Astrocyte (in vitro differentiated cells and primary cell): ENCODE data around the gene RAPSN.

ENCODE experiments used
- EZH2 ChIP-seq: IDR thresholded peaks from 2 replicates; pipeline ENCODE4 v1.6.1; 2012; ENCODE audit warnings: mild to moderate bottlenecking, low read length, inconsistent platforms; ENCODE audit not compliant: insufficient read depth
- TF ChIP-seq, protein P1 (sequence below): IDR thresholded peaks from 2 replicates; pipeline ENCODE4 v1.5.1; 2011; ENCODE audit warnings: low read depth, mild to moderate bottlenecking, inconsistent platforms, low read length, moderate library complexity; ENCODE audit not compliant: insufficient read depth

- TF ChIP-seq, protein P1, sequence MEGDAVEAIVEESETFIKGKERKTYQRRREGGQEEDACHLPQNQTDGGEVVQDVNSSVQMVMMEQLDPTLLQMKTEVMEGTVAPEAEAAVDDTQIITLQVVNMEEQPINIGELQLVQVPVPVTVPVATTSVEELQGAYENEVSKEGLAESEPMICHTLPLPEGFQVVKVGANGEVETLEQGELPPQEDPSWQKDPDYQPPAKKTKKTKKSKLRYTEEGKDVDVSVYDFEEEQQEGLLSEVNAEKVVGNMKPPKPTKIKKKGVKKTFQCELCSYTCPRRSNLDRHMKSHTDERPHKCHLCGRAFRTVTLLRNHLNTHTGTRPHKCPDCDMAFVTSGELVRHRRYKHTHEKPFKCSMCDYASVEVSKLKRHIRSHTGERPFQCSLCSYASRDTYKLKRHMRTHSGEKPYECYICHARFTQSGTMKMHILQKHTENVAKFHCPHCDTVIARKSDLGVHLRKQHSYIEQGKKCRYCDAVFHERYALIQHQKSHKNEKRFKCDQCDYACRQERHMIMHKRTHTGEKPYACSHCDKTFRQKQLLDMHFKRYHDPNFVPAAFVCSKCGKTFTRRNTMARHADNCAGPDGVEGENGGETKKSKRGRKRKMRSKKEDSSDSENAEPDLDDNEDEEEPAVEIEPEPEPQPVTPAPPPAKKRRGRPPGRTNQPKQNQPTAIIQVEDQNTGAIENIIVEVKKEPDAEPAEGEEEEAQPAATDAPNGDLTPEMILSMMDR, result no peak
- no peak for TF ChIP-seq EZH2
Observed at GRCh38 chr11:47448566-47449427, at the start of gene RAPSN.
